Posterior cingulate gyrus (tissue), 11 donors: Measurements from ENCODE around the gene APOOL.
A peak's percentile ranks its signal among the peaks of the same experiment; 100 is the strongest.
"Not testable (repeated sequence)": the region's sequence is repeated elsewhere in the genome, so short reads cannot be mapped to it uniquely, and the experiment has no call there.

Experiments used
- DNase-seq, 10 donors: peaks; one replicate each; pipeline versions ENCODE4 v3.0.0 to v3.0.0-alpha.2; 2020 to 2021; ENCODE audit warnings: mixed read lengths in 3 of 10
- intact Hi-C: fragments of 100-400 bp; cut with DNase I; formaldehyde crosslinking; loops from one replicate; pipeline ENCODE4 v1.15.1; 2023

The APOOL gene

GRCh38 chrX:85065512-85066198 lies 62.0 kb downstream of the APOOL start:
- intact Hi-C loops: no loop called here
- no peak for DNase-seq

- intact Hi-C loops: not testable (repeated sequence)
Measured at GRCh38 chrX:85077247-85077646, 73.6 kb downstream of the APOOL start.

GRCh38 chrX:85084770-85085393 lies 81.2 kb downstream of the APOOL start:
- intact Hi-C loops: no loop called here
- peak in 1 of 10 donors; percentile 7 for DNase-seq

More at GRCh38 chrX:85077247-85077646, 73.6 kb downstream of the APOOL start:
- DNase-seq: not testable (repeated sequence)

- DNase-seq: no peak
- intact Hi-C loops: no loop called here
Measured at GRCh38 chrX:85089321-85089840, 85.7 kb downstream of the APOOL start.

GRCh38 chrX:85107407-85107806 lies 103.7 kb downstream of the APOOL start:
- DNase-seq: peak in 2 of 10 donors; percentile 66 to 71
- intact Hi-C loops: no loop called here

GRCh38 chrX:85108165-85108564 lies 104.5 kb downstream of the APOOL start:
- DNase-seq: no peak
- intact Hi-C loops: no loop called here

GRCh38 chrX:85109235-85109634 lies 105.6 kb downstream of the APOOL start:
- intact Hi-C loops: no loop called here
- no peak for DNase-seq

GRCh38 chrX:85111347-85111746 lies 107.7 kb downstream of the APOOL start:
- no peak for DNase-seq

GRCh38 chrX:85112293-85112692 lies 108.6 kb downstream of the APOOL start:
- no peak for DNase-seq

More at GRCh38 chrX:85111347-85111746, 107.7 kb downstream of the APOOL start:
- intact Hi-C loops: loop anchor here (1.0 kb wide), 1 partner anchor 433 kb away; no protein-coding TSS in a partner anchor

GRCh38 chrX:85113746-85114145 lies 110.1 kb downstream of the APOOL start:
- intact Hi-C loops: no loop called here
- no peak for DNase-seq

More at GRCh38 chrX:85112293-85112692, 108.6 kb downstream of the APOOL start:
- intact Hi-C loops: no loop called here

GRCh38 chrX:85114171-85114570 lies 110.5 kb downstream of the APOOL start:
- intact Hi-C loops: no loop called here
- DNase-seq: no peak

- intact Hi-C loops: no loop called here
Measured at GRCh38 chrX:85114776-85115175, 111.1 kb downstream of the APOOL start.

GRCh38 chrX:85115252-85115651 lies 111.6 kb downstream of the APOOL start:
- no peak for DNase-seq
- intact Hi-C loops: no loop called here

More at GRCh38 chrX:85114776-85115175, 111.1 kb downstream of the APOOL start:
- no peak for DNase-seq

- no peak for DNase-seq
- intact Hi-C loops: no loop called here
Measured at GRCh38 chrX:85136409-85136808, 132.7 kb downstream of the APOOL start.

- DNase-seq: no peak
- intact Hi-C loops: no loop called here
Measured at GRCh38 chrX:85139422-85139821, 135.7 kb downstream of the APOOL start.

- intact Hi-C loops: no loop called here
- no peak for DNase-seq
Measured at GRCh38 chrX:85140964-85141363, 137.3 kb downstream of the APOOL start.
